Measurements from ENCODE around the gene ZNF146. TPM values are rescaled to one million over a fixed set of nuclear protein-coding genes. Genes with fewer than 3 reads are reported as not detected.

The ZNF146 gene
- total and polyA plus RNA-seq, 2 donors from 2014 or later = 21.0 to 50.8 TPM

DNA sequence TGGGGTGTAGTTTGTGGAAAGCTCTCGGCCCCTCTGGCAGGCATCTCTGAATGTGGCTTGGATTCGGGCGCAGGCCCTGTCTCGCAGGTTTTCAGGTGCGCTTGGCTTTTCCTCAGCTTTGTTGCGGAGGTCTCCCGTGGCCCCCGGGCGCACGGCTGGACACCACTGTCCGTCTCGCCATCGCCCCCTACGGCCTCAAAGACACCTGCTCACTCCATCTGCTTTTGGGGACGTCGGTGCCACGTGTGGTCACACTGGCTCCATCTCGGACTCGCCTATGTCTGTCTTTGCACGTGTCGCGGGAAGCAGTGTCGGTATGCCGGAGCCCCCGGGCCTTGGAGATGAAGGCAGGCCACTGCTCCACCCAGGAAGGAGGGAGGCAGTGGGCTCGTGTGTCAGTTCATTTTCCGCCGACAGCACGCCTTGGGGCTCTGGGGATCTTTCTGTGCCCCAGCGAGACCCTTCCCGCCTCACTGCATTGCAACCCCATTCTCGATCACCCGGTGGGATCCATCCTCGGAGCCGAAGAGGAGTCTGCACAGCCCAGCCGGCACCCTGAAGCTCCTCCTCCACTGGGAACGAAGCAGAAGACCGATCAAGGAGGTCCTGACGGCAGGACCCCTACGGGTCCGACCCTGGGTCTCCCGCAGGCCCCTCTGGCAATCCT lies 42.1 kb downstream of the ZNF146 start:
- Histone ChIP-seq H3K9ac (ENCODE audit: low read length in 3 of 3) (peak overlapping the region; percentile 17 to 40 (median 18)), H3K9me3 (ENCODE audit: control insufficient read depth in 2 of 3, insufficient read depth in 1 of 3, low read length in 3 of 3) (no peaks in the 10 kb centered on the region), H3K27ac (ENCODE audit: low read depth in 2 of 2, low read length in 2 of 2) (peak overlapping the region in 1 of 2 donors; percentile 17), H3K27me3 (ENCODE audit: control insufficient read depth, insufficient read depth, low read length) (no peaks in the 10 kb centered on the region), H3K36me3 (ENCODE audit: control insufficient read depth in 2 of 3, insufficient read depth in 3 of 3, low read length in 3 of 3) (no peaks in the 10 kb centered on the region), H3K4me3 (ENCODE audit: low read length in 3 of 3) (peak overlapping the region; percentile 39 to 78 (median 70)), H3K4me1 (ENCODE audit: control insufficient read depth in 2 of 3, insufficient read depth in 2 of 3, low read depth in 1 of 3, low read length in 3 of 3) (peaks cover 0 to 6% (median 0%) of the 10 kb centered on the region in 3 donors)
- DNase-seq (peak in 1 of 5 donors; percentile 52), FAIRE-seq (no peak)
- no peak for TF ChIP-seq CTCF (IDR thresholded peaks at IDR 0.05; ENCODE audit: borderline replicate concordance, extremely low read depth, insufficient read depth)
- intact Hi-C loops (cut with DNase I) = no loop called here

DNA sequence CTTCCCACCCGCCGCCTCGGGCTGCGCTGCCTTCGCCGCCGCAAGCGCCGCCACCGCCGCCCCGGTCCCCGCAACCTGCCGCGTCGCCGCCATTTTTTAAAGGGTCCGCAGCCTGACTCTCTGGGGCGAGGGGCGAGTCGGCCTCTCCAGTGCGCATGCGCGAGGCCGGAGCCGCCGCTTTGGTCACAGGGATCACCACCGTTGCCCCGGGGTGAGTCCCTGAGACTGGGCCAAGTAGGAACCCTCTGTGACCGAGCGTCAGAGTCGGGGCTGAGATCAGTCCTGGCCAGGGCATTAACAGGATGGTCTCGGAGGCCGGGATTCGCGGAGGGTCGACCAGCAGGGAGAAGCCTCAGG lies 42.6 kb downstream of the ZNF146 start:
- peak overlapping the region; percentile 39 to 78 (median 70) for H3K4me3 ChIP-seq (ENCODE audit: low read length in 3 of 3)

DNA sequence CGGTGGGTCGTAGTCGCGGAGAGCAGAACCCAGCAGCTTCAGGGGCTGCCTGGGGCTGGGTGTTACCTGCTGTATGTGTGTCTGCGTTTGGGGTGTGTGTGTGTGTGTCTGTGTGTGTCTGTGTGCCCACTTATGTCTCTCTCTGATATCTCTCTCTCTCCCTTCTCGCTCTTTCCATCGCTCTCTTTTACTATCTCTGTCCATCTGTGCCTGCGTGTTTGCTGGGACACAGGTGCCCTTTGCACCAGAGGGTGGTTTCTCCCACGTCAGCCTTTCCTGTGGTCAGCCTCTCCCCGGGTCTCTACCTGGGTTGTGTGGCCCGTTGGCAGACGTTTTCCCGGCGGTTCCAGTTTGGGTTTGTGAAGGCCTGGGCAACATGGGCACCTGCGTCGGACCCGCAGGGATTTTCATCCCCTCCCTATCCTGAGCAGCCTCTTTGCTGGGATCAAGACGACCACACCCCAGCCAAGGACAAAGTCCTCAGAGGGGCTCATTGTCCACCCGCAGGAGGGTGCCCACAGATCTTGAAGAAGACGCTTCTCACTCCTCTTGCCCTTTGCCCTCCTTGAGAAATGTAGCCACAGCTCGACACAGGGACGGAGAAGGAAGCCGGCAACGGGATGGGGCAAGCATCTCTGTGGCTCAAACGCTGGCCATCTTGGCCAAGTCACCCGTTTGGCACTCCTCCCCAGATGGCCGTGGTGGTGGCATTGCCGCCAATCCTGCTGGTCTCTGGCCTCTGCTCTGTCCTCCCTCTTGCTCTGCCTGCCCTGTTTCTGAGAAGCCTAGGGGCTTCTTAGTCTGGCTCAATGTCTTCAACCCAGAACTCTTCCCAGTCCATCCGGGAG lies 43.3 kb downstream of the ZNF146 start:
- Histone ChIP-seq H3K27ac (ENCODE audit: low read depth in 2 of 2, low read length in 2 of 2) (no peak overlapping the region), H3K4me3 (ENCODE audit: low read length in 3 of 3) (peak overlapping the region; percentile 12 to 78 (median 70)), H3K36me3 (ENCODE audit: control insufficient read depth in 2 of 3, insufficient read depth in 3 of 3, low read length in 3 of 3) (no peaks in the 10 kb centered on the region), H3K27me3 (ENCODE audit: control insufficient read depth, insufficient read depth, low read length) (no peaks in the 10 kb centered on the region), H3K9ac (ENCODE audit: low read length in 3 of 3) (peak overlapping the region in 2 of 3 donors; percentile 10 to 40), H3K9me3 (ENCODE audit: control insufficient read depth in 2 of 3, insufficient read depth in 1 of 3, low read length in 3 of 3) (no peaks in the 10 kb centered on the region), H3K4me1 (ENCODE audit: control insufficient read depth in 2 of 3, insufficient read depth in 2 of 3, low read depth in 1 of 3, low read length in 3 of 3) (peaks cover 0 to 6% (median 0%) of the 10 kb centered on the region in 3 donors)
- intact Hi-C loops (cut with DNase I) = no loop called here
- DNase-seq (no peak), FAIRE-seq (no peak)
- TF ChIP-seq CTCF (IDR thresholded peaks at IDR 0.05; ENCODE audit: borderline replicate concordance, extremely low read depth, insufficient read depth) = no peak

More for the DNA sequence above, 42.6 kb downstream of the ZNF146 start:
- peaks cover 0 to 6% (median 0%) of the 10 kb centered on the region in 3 donors for H3K4me1 ChIP-seq (ENCODE audit: control insufficient read depth in 2 of 3, insufficient read depth in 2 of 3, low read depth in 1 of 3, low read length in 3 of 3)
- H3K9me3 ChIP-seq (ENCODE audit: control insufficient read depth in 2 of 3, insufficient read depth in 1 of 3, low read length in 3 of 3) = no peaks in the 10 kb centered on the region
- DNase-seq (peak; percentile 57 to 70 (median 66)), FAIRE-seq (no peak)
- no peaks in the 10 kb centered on the region for H3K27me3 ChIP-seq (ENCODE audit: control insufficient read depth, insufficient read depth, low read length)
- H3K27ac ChIP-seq (ENCODE audit: low read depth in 2 of 2, low read length in 2 of 2) = peak overlapping the region in 1 of 2 donors; percentile 17
- no peak for TF ChIP-seq CTCF (IDR thresholded peaks at IDR 0.05; ENCODE audit: borderline replicate concordance, extremely low read depth, insufficient read depth)
- H3K36me3 ChIP-seq (ENCODE audit: control insufficient read depth in 2 of 3, insufficient read depth in 3 of 3, low read length in 3 of 3) = no peaks in the 10 kb centered on the region
- peak overlapping the region; percentile 17 to 40 (median 18) for H3K9ac ChIP-seq (ENCODE audit: low read length in 3 of 3)
- intact Hi-C loops (cut with DNase I) = no loop called here
